ENCODE measurements around the gene SLC1A2.

GRCh38 chr11:35318977-35319925, 100.1 kb downstream of the SLC1A2 start:
- no peak for TF ChIP-seq POLR2A (IDR thresholded peaks at IDR 0.05; ENCODE audit: extremely low read depth, insufficient read length)
- TF ChIP-seq MAX (IDR thresholded peaks at IDR 0.05; ENCODE audit: low read depth, low read length), result no peak
- no peak for TF ChIP-seq CTCF (IDR thresholded peaks at IDR 0.05; ENCODE audit: low read depth, low read length)
